Activated gamma-delta T cell treated with Interleukin-2 at 50 U/mL for 16 hours (primary cell): ENCODE measurements around the gene ZNF182.
A peak's percentile ranks its signal among the peaks of the same experiment; 100 is the strongest.
"Not testable (repeated sequence)": the region's sequence is repeated elsewhere in the genome, so short reads cannot be mapped to it uniquely, and the experiment has no call there.

Experiments used
- DNase-seq: peaks from one replicate; pipeline ENCODE4 v3.0.0-alpha.2; 2020

ZNF182 gene

DNA sequence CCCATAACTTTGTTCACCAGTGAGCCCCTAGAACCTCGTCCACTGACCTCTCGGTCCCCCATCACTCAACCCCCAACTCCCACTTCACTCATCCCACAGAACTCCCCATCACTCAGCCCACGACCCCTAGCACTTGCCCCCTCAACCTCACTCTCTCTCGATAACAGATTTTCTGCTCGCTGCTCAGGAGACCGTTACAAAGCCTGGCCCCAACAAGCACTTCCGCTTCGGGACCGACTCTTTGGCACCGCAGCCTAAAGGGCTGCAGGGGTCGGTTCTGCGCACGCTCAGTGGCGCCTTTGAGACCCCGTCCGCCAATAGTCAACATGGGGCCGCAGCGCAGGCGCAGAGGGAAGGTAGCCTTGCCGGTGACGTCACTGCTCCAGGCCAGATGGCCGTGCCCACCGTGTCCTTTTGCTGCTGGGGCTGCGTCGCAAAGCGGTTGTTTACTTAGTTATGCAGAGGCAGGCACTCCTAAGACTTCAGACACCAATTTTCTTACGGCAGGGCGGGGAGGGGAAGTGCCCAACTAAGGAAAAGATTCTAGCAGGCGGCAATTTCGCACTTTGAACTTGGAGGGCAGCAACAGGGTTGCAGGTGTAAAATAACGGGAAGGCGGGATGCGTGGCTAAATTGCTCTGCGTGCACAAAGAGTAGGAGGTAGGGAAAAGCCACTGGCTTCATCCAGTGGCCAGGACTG lies at the start of gene ZNF182:
Gene ZNF182 (minus strand): TSS at position 232 of the 700 bp plus-strand sequence. CDS start 1,380 bp downstream, outside the sequence.
- peak; percentile 92 for DNase-seq

DNA sequence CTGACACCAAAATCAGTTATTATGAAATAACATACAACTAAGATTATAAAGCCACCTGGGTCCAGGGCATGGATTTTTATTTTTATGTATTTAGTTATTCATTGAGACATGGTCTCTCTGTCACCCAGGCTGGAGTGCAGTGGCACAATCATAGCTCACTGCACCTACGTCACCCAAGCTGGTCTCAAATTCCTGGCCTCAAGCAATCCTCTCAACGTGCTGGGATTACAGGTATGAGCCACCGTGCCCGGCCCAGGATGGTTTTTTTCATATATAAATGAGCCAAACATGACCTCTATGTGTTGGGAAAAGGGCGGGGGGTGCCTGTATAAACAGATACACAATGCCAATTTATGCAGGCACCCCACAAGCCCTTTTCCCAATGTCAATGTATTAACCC lies 43.1 kb upstream of the ZNF182 start:
- no peak for DNase-seq

DNA sequence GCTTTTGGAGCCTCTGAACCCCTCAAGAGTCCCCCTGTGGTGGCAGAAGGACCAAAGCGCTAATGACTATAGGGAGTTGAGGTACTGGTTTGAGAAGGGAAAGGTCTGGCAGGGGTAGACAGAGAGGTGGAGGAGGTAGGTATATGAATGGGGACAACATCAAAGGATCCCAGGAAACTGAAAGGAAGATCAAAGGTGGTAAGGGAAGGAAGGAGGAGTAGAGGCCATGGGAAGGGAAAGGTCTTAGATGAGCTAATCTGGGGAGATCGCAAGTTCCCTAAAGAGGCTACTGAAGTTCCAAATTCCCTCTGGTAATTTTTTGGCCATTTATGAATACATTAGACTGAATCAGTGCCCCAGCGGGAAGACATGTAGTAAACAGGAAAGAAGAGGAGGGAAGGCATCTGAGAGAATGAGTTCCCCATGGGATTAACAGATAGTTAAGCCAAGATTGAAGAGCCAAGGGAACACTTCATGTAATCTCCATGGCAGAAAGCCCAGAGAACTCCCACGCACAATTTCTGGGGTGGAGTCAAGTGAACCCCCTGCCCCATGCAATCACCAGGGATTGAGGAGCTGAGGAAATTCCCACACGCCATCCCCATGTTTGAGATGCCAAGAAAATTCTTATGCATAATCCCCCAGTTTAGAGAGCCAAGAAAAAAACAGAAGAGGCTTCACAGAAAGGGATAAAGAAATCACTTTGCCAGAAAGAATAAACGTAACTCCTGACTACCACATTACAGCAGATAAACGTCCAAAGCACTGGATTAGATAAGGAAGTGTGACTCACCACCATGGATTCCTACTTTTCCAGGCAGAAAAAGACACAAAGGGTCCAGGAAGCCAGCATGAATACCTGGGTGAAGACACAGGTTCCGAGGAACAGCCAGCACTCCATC lies 41.9 kb upstream of the ZNF182 start:
- DNase-seq: no peak

DNA sequence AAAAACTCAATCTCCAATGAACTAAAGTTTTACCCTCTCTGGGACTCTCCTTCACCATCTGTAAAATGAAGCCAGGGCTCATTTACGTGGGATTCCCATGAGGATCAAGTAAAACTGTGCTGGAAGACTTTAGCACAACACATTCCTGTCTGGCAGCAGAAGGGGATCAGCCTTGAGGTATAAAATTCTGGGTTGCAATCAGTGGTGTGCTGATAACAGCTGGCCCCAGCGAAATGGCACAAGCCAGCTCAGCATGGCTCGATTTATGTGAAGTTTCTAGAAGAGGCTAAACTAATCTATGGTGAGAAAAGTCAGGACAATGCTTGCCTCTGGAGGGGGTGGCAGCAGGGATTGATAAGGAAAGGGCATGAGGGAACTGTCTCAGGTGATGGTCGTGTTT lies 39.3 kb upstream of the ZNF182 start:
- no peak for DNase-seq

DNA sequence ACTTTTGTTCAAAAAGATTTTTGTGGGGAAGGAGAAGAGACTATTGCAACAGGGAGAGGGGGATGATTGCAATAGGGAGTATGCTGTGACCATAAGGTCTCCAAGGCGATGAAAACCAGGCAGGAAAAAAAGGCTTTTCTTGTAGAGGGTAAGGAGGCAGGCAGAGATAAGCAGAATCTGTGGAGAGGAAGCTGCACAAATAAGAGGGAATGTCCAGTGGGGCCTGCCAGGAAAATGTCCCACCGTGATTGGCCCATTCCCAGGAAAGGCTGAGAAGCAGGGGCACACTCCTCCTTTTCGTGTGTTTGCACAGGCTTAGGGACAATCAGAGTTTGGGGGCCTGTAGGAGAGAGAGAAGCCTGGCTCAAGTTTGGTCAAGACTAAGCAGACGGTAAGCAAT lies 32.1 kb upstream of the ZNF182 start:
- DNase-seq: no peak

DNA sequence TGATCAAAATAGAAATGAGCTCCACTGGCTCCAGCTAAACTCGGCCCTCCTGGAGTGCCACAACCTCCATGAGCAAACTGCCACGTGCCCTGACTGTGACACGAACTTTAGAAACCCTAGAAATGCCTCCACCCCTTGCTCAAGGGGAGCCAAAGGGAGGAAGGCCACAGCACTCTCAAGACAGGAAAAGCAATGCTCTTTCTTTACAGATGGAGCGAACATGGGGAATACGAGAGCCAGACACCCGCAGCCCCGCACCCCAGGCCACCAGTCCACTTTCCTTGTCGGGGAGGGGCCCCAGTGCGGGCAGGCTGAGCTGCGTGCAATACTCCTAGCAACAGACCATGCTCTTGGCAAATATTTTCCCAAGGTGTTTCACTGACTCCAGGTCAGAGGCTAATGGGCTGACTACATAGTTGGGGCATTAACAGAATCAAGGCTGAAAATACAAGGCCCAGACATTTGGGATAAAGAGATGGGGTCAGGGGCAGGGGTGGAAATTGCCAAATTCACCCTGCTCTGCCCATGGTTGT lies 26.9 kb upstream of the ZNF182 start:
- not testable (repeated sequence) for DNase-seq

DNA sequence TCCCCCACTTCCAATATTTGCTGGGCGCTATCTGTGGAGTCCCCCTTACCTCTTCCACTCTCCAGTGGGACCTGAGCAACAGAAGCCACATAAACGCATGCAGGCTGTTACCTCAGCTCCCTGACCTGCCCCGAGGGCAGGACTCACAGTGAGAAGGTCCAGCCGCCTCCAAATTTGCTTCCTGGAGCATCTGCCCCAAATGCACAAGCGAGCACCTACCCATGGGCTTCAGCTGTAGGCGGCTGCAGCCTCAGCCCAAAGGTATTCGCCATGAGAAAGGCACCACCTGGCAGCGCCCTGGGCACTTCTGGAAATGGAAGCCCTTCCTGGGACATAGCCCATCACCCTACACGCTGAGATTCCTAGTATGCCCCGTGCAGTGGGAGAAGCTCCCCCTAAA lies 26.4 kb upstream of the ZNF182 start:
- DNase-seq: no peak

DNA sequence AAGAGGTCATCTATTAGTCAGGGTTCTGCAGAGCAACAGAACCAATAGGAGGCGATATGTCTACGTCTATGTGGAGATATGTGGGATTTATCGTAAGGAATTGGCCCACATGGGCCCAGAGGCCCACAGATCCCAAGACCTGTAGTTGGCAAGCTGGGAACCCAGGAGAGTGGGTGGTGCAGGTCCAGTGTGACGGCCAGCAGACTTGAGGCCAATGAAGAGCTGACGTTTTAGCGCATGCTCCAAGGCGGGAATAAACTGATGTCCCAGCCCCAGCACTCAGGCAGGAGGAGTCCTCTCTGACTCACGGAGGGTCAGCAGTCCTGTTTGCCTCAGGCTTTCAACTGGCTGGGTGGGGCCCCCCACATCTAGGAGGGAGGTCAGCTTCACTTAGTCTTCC lies 24.3 kb upstream of the ZNF182 start:
- DNase-seq: no peak

DNA sequence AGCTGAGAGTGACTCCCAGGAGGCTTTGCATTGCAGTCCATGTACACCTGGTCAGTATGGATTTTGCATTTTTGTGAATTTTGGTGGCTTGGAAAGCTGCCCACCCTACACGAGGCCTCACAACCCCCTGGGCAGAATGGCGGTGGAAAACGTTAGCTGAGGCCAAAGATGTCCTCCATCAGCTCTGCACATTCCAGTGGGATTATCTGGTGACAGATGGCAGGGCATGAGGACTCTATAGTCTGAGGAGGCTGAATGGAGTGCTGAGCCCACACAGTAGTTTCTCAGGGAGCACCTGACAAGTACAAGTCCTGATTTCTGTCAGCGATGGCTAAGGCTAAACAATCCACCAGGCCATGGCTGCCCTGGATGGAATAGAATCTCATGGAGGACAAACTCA lies 23.8 kb upstream of the ZNF182 start:
- DNase-seq: not testable (repeated sequence)

DNA sequence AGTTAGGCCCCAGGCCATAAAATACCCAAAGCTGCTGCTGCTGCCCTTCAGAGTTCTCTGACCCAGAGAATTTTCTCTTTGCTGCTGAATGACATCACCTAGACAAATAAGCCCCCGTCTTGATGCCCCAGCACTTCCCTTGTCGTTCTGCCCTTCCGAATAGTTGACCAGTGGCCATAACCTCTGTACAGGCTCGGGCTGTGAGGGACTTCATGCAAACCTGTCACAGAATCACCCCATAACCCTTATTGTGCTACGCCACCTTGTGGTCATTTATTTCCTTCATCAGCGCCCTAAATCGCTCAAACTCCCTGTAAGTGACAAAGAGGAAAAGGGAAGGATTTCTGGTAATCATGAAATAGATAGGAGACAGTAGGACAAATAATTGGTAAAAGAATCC lies 21.8 kb upstream of the ZNF182 start:
- peak; percentile 32 for DNase-seq

DNA sequence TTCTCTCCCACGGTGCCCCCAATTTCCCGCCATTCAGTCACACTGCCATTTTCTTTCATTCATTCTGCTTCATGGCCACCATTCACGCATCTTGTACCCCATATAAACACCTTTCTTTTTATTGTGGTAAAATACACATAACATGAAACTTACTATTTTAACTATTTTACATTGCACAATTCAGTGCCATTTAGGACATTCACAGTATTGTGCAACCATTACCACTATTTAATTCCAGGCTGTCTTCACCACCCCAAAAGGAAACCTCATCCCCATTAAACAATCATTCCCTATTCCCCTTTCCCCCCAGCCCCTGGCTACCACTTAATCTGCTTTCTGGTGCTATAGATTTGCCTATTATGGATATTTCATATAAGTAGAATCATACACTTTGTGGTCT lies 18.9 kb upstream of the ZNF182 start:
- DNase-seq: no peak

DNA sequence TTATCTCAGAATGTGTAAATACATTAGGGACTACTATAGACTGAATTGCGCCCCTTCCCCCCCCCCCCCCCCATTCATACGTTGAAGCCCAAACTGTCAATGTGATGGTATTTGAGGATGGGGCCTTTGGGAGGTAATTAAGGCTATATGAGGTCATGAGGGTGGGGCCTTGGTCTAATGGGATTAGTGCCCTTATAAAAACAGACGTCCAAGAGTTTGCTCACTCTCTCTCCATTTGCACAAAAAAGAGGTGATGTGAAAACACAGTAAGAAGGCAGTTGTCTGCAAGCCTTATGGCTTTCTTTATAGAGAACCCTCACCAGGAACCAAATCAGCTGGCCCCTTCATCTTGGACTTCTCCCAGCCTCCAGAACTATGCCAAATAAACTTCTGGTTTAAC lies 18.3 kb upstream of the ZNF182 start:
- no peak for DNase-seq

DNA sequence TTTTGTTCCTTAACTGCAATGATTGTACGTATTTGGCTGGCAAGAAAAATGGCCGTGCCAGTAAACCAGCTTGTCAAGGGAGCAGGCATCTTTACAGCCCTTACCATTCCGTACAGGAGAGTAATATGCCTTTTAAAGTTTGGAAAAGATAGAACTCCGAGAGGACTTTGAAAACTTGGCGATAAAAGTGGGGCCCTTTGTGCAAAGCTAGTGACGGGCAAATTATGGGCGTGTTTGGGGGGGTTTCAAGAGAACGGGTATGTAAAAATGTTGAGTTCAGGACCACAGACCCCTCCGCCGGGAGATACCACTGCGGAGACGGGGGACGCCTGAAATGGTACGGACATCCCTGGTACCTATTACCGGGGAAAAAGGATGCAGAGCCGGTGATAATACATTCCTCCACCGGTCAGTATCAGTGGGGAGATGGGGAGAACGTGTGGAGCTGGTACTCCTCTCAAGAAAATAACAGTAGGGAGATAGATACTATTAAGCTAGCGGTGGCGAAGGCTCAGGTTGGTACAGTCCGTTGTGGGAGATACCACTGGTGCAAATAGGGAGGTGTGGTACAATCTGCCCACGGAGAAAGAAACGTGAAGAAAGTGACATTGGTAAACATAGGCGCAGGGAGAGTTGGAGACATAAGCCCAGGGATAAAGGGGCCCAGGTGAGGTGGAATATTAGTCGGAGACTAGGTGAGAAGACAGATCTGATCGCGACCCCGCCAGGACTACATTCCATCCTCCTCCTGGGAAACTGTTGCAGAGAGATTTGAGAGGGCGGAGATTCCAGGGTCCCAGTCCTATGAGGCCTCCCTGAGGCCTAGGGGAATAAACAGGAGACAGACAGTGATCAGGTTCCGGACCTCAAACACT lies 17.5 kb upstream of the ZNF182 start:
- peak; percentile 72 for DNase-seq

DNA sequence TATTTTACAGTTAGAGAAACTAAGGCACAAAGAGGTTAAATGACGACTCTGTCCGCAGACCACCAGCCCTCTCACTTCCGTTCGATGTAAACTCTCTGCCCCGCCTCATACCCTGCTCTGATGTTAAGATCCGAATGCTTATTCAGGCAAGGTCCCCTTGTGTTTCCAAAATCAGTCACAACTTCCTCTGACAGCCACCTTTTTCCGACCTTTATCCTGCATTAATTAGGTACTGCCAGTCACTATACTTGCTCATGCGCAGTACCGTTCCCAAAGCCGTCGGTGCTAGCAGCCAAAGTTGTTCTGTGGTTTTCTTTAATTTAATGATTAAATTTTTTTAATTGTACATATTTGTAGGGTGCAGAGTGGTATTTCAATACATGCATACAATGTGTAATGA lies 16.7 kb upstream of the ZNF182 start:
- not testable (repeated sequence) for DNase-seq

DNA sequence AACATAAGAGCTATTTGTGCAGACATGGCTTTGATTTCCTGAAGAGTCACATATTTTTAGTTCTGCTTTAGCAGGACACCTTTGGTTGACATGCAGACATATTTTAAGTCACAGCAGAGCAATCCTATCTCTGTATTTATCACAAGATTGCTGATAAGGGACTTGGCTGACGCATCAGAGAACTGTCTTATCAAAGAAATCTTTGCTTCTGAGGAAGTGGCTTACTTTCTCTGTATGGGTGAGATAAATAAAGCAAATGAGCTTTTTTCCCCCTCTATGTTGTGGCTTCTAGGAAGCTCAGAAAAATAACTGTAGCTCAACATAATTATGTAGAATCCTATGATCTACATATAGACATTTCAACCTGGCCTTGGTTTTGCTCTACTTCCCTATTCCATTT lies 16.1 kb upstream of the ZNF182 start:
- not testable (repeated sequence) for DNase-seq

DNA sequence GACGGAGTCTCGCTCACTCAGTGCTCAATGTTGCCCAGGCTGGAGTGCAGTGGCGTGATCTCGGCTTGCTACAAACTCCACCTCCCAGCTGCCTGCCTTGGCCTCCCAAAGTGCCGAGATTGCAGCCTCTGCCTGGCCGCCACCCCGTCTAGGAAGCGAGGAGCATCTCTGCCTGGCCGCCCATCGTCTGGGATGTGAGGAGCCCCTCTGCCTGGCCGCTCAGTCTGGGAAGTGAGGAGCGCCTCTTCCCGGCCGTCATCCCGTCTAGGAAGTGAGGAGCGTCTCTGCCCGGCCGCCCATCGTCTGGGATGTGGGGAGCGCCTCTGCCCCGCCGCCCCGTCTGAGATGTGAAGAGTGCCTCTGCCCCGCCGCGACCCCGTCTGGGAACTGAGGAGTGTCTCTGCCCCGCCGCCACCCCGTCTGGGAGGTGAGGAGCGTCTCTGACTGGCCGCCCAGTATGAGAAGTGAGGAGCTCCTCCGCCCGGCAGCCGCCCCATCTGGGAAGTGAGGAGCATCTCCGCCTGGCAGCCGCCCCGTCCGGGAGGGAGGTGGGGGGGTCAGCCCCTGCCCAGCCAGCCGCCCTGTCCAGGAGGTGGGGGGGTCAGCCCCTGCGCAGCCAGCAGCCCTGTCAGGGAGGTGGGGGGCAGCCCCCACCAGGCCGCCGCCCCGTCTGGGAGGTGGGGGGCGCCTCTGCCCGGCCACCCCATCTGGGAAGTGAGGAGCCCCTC lies 13.0 kb upstream of the ZNF182 start:
- not testable (repeated sequence) for DNase-seq

DNA sequence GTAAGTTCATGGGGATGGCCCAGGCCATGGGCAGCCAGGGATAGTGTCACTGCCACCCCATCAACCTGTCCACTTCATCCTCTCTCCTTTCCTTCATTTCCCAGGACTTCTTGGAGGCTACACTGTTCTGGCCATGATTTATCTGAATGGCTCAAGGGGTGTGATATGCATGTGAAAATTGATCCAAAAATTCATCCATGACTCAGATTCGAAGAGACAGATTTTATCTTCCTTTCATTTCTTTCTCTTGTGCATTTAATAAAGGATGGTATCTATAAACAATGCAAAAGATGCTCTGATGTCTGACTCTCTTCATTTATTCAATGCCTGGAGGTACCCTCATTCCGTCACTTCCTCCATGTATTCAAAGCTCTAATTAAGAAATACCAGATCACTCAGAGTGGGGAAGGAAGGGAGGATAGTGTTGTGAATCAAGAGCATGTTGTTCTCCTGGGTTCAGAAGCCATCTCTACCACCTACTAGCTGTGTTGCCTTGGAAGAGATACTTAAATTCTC lies 5.7 kb upstream of the ZNF182 start:
- not testable (repeated sequence) for DNase-seq

DNA sequence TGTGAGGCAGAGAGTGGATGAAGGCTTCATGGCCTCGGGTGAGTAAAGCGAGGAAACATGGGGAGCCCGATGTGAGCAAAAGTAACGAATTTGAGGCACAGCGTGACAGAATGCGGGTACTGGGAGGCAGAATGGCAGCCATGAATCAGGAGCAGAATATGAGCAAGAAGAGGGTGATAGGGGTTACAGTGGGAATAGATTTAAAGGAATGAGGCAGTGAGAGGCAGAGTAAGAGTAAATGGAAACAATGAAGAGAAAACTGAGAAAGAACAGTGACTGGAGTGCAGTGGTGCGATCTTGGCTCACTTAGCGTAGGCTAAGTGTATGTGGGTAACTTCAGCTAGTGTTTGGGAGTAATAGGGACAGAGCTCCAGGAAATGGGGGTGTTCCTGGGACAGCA lies 2.9 kb upstream of the ZNF182 start, which contains the start of gene SPACA5:
Gene SPACA5 (plus strand): TSS at position 301 of the 400 bp plus-strand sequence. CDS start 815 bp downstream, outside the sequence.
- not testable (repeated sequence) for DNase-seq

DNA sequence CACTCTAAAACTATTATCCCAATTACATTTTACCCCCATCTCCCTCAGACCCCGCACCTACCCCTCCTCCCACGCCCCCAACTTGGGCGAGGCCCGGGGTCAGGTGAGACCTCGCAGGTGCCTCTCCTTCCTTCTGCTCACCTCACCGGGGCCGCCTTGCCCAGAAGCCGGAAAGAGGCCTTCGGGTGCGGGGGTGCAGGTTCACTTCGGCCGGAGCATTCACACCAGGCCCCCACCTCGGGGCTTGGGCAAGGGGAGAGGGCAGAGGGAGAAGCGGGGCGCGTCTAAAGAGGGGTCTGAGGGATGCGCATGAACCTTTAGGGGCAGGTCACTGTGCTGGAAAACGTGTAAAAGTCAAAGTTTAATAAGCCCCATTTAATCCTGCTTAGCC lies 427 bp downstream of the ZNF182 start:
- peak; percentile 7 for DNase-seq

DNA sequence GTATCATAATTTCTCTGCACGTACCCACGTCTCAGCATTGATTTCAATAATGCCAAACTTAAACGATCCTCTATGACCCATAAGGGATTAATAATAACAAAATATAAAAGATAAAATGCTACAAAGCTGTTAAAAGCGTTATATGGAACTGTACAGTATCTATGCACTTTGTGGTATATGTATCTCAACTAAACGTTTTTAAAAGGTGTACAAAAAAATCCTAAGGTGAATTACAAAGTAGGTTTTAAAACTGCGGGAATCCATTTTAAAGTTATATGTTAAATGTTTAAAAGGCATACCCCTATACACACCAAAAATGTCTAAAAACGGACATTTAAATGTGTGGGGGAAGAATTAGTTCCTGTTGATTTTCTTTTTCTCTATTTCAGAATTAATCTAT lies 860 bp downstream of the ZNF182 start:
- DNase-seq: no peak

DNA sequence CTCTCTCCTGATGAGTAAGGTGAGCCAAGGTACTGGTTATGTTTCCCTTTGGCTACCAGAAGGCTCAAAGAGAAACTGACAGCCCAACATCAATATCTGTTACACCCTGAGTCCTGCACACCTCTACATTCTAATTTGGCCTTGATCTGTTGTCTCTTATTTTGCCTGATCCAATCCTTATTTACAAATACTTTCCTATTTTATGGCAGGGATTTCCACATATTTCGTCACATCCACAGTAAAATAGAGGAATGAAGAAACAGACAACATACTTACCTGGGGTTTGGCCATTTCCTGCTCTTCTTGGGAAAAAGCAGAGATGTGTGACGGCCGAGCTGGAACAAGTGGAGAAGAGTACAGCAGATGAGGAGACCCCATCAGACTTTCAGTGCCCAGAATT lies 1.5 kb downstream of the ZNF182 start:
- no peak for DNase-seq

DNA sequence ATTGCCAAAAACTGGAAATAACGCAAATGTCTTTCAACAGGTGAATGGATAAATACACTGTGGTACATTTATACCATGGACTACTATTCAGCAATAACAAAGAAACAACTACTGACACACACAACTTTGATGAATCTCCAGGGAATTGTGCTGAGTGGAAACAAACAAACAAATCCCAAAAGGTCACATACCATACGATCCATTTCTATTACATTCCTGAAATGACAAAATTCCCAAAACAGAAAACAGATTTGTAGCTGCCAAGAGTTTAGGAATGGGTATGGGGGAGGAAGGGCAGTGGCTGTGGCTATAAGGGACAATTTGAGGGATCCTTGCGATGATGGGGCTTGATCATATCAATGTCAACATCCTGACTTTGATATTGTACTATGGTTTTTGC lies 2.5 kb downstream of the ZNF182 start:
- DNase-seq: no peak
